Stimulated activated CD8-positive, alpha-beta memory T cell treated with anti-CD3 and anti-CD28 coated beads, Interleukin-15, amount 100 ng/mL, for 1 hour (primary cell): ENCODE results near the gene TTC33.
"Not testable (repeated sequence)": the region's sequence is repeated elsewhere in the genome, so short reads cannot be mapped to it uniquely, and the experiment has no call there.

ENCODE experiments used
- DNase-seq: peaks from one replicate; pipeline ENCODE4 v3.0.0-alpha.2; 2020; ENCODE audit warnings: low read depth

The TTC33 gene

DNA sequence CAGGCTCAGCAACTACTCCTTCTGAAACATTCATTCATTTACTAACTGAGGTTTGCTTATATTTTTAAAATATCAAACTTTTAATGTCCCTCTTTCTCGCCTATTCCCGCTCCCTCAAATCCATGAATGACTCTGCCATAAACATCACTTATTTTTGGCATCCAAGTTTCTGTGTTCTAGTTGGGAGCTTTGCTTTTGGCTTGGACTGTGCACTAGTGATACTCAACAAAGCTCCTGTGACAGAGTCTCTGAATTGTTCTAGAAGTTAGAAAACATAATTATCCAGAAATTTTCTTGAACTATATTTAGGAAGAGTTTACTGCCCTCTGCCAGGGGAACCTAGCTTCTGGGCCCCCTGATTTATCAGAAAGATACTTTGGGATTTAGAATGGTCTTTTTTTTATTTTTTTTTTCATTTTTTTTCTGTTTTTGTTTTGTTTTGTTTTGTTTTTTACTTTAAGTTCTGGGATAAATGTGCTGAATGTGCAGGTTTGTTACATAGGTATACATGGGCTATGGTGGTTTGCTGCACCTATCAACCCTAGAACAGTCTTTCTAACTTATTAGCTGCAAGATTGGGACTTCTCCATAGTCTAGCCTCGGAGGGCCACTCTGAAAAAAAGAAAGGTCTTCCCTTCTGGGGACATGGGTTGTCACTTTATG is 140.7 kb downstream of the TTC33 start:
- no peak for DNase-seq

- no peak for DNase-seq
Measured at GRCh38 chr5:40614466-40614865, 141.3 kb downstream of the TTC33 start.

DNA sequence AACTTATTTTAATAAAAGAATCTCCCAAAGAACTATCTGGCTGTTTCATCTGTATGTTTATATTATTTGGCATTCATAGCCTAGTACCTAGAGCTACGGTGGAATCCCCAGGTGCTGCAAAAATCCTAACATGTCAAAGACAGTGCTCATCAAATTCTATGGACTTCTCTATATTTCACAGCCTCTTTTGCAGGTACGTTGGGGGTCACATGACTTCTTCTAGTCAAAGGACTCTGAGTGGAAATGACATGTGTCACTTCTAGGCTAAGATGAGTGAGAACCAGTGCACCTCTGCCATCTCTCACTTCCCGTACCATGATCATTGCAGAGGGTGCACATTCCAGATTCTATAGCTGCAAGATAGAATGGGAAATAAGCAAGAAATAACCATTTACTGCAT is 148.6 kb downstream of the TTC33 start:
- no peak for DNase-seq

GRCh38 chr5:40606077-40606765 is 149.5 kb downstream of the TTC33 start:
- no peak for DNase-seq

DNA sequence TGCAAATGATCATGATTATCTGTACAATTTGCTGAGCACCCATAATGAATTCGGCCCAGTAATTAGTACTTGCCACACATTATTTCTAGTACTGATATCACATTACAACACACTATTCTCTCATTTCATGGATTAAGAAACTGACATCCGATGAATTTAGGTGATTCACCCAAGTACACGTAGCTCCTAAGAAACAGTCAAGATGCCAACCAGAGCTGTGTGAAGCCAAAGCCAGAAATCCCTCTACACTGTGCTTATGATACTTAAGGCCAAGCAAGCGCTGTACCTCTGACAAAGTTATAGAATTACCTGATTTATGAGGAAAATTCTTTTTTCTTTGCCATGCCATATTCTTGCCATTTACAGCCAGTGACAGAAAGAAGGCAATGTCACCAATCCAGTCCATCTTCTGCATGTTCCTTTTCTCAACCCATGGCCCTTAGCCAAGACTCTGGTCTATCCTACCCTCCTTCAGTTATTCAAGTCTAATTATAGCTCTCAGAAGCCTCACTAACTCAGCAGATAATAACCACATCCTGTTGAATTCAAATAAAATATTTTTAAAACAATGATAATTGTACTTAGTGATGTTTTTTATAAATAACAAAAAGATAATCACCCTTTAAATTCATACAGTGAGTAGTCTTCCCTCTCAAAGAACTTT is 150.3 kb downstream of the TTC33 start:
- DNase-seq = no peak

DNA sequence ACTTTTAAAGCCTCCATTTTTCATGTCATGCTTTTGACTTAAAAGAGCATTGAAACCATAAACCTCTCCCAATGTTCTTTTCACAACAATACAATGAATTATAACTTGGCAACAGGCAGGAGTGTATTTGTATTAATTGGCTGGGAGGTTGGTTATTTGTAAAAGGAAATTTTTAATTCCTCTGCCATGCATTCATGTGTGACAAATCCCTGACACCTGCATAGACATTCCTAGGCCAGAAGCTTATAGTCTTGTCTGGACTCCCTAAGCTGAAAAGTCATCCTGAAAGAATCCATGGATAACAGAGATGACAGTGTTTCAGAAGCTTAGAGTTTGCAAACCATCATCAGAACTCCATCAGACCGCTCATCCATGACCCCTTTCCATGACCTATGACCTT is 152.4 kb downstream of the TTC33 start:
- DNase-seq = no peak

DNA sequence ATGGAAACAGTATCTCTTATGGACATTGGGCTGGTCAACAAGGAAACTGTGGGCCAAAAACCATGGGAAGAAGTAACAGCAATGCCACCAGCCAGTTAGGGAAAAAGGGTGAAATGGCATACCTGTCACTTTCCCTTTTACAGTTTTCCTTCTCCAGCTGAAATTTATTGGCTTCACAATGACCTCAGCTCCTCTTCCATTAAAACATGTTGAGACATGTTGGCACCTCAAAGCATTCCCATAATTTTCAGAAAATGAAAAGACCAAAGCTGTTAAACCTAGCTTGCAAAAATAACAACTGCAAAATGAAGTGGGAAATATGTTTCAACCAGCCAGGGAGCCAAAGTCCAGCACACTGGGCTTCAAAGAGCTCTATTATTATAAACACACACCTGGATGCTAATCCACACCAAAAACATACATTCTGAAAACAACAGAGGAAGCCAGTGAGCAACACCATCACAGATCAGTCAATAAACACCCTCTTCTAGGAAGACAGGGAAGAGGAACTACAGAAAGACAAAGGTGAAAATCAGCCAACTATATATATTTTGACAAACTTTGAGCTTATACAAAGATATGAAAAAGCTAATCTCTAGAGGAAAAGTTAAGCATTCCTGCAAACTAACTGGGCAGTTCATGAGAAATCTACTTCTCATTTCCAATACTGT is 154.4 kb downstream of the TTC33 start:
- DNase-seq = no peak

GRCh38 chr5:40600383-40600782 is 155.4 kb downstream of the TTC33 start:
- DNase-seq = no peak

- DNase-seq = no peak
Measured at GRCh38 chr5:40599676-40600075, 156.1 kb downstream of the TTC33 start.

DNA sequence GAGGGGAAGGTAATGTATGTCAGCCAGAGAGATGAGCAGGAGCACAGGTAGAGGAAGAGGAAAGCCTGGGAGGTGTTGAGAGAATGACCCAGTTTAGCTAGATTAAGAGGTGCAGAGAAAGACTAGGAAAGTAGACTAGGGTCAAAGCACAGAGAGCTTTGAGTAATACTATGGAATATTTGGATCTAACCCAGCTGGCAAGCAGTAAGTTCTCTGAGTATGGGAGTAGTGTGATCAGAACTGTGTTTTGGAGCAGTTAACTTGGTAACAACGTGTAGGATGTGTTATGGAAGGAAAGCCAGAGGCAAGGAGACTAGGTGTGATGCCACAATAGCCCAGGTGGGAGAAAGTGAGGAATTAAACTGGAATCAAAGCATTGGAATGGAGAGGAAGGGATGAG is 160.9 kb downstream of the TTC33 start:
- no peak for DNase-seq

DNA sequence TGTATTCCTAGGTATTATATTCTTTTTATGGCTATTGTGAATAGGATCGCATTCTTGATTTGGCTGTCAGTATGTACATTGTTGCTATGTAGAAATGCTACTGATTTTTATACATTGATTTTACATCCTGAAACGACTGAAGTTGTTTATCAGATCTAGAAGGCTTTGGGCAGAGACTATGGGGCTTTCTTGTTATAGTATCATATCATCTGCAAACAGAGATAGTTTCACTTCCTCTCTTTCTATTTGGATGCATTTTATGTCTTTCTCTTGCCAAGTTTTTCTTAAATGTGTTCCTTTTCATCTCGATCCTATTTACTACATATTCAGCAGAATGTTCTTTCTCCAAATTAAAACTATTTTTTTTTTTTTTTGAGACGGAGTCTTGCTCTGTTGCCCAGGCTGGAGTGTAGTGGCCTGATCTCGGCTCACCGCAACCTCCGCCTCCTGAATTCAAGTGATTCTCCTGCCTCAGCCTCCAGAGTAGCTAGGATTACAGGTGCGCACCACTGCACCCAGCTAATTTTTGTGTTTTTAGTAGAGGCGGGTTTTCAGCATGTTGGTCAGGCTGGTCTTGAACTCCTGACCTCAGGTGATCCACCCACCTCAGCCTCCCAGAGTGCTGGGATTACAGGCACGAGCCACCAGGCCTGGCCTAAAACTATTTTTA is 163.9 kb downstream of the TTC33 start:
- not testable (repeated sequence) for DNase-seq

DNA sequence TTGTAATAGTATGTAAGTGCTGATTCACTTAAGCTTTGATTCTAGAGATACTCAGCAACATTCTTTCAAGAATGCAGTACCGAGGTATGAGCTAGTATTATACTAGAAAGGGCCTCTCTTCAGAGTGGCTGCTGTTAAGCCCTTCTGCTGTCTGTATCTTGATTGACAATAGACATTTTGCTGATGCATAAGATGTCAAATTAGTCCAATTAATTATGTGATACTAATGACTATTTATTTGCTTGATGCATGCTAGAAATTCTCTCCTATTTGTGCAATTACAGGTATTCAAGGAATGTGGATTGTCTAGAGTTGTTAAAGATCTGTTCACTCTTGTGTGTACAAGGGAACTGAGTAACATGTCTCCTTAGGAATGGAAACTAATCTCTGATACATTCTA is 168.4 kb downstream of the TTC33 start:
- no peak for DNase-seq

- no peak for DNase-seq
Measured at GRCh38 chr5:40585537-40586267, 170.1 kb downstream of the TTC33 start.

- no peak for DNase-seq
Measured at GRCh38 chr5:40584054-40584453, 171.7 kb downstream of the TTC33 start.

GRCh38 chr5:40578501-40579451 is 177.0 kb downstream of the TTC33 start:
- no peak for DNase-seq

GRCh38 chr5:40577718-40578117 is 178.0 kb downstream of the TTC33 start:
- DNase-seq = no peak

DNA sequence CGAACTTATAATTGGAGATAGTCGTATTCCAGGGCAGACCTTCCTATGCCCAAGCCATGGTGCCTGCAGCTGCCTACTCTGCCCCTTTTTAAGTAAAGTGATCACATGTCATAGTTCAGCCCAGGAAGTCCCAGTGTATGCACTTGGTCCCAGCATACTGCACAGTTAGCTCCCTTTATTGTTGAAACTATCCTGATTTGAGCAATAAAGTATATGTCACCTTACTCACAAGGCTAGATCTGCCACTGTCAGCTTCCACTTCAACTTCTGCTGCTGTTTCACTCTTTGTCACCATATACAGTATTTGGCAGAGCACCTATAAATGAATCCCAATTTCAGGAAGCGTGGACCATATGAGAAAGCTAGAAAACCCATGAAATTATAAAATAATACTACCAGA is 179.8 kb downstream of the TTC33 start:
- DNase-seq = no peak

GRCh38 chr5:40575411-40575810 is 180.3 kb downstream of the TTC33 start:
- no peak for DNase-seq

DNA sequence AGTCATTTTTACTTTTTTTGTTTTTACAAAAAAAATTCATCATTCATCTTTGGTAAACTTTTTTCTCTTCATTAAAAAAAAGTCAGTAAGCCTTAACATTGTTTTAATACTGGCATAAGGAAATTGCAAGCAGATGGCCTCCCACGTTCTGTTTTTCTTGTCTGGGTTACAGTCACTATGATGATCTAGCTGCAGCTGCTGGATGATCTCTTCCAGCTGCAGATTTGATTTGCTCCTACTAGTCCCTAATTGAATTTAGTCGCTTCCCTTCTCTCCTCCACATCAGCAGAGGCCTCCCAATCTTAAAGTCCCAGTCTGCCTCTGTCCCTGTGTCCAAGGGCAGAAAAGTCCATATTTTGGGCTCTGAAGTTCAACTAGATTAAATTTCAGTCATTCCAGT is 182.8 kb downstream of the TTC33 start:
- no peak for DNase-seq

GRCh38 chr5:40572391-40572790 is 183.4 kb downstream of the TTC33 start:
- DNase-seq = no peak
